GM10266 (cell line): ENCODE results near the gene OASL.
"Not testable (repeated sequence)": the region's sequence is repeated elsewhere in the genome, so short reads cannot be mapped to it uniquely, and the experiment has no call there.

Source experiments
- DNase-seq: peaks from one replicate; pipeline ENCODE4 v3.0.0; 2012; ENCODE audit errors: extremely low spot score
- TF ChIP-seq, protein P1 (sequence below): IDR thresholded peaks from 2 replicates; pipeline ENCODE4 v1.5.1; 2012; ENCODE audit warnings: mild to moderate bottlenecking, low read depth; ENCODE audit not compliant: control insufficient read depth, insufficient read depth; ENCODE audit errors: missing control alignments

Gene OASL

DNA sequence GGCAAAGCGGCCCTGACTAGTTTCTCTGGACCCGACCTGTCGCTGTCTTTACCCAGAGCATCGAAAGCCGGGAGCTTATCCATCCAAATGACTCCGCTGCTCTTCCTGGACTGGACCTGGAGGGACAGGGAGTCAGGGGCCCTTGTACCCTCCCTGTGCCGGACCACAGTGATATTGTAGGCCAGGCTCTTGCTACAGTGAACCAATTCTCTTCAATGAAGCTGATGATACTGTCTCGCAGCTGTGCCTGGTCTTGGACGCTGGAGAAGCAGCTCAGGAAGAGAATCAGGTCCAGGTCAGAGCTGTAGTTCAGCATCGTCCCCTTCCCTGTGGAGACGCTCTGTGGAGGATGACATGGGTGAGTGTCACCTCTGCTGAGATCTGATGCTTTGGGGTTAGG is 14.7 kb upstream of the OASL start:
- TF ChIP-seq, protein P1, sequence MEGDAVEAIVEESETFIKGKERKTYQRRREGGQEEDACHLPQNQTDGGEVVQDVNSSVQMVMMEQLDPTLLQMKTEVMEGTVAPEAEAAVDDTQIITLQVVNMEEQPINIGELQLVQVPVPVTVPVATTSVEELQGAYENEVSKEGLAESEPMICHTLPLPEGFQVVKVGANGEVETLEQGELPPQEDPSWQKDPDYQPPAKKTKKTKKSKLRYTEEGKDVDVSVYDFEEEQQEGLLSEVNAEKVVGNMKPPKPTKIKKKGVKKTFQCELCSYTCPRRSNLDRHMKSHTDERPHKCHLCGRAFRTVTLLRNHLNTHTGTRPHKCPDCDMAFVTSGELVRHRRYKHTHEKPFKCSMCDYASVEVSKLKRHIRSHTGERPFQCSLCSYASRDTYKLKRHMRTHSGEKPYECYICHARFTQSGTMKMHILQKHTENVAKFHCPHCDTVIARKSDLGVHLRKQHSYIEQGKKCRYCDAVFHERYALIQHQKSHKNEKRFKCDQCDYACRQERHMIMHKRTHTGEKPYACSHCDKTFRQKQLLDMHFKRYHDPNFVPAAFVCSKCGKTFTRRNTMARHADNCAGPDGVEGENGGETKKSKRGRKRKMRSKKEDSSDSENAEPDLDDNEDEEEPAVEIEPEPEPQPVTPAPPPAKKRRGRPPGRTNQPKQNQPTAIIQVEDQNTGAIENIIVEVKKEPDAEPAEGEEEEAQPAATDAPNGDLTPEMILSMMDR, result no peak
- no peak for DNase-seq

DNA sequence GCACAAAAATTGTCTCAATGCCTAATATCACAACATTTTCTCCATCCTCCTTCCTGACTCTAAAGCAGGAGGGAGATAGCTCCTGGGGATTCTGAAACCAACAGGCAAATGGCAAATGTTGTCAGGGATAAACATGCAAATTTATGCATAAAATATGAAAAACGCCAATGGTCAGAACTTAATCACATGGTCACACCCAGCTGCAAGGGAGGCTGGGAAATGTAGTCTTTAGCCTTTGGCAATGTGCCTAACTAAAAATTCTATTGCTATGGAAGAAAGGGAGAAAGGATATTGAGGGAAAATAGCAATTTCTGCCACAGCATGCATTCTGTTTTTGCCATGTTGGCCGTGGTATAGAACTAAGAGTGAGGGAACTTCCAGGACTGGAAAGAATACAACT is 11.7 kb upstream of the OASL start:
- no peak for DNase-seq
- TF ChIP-seq, protein P1, result no peak

DNA sequence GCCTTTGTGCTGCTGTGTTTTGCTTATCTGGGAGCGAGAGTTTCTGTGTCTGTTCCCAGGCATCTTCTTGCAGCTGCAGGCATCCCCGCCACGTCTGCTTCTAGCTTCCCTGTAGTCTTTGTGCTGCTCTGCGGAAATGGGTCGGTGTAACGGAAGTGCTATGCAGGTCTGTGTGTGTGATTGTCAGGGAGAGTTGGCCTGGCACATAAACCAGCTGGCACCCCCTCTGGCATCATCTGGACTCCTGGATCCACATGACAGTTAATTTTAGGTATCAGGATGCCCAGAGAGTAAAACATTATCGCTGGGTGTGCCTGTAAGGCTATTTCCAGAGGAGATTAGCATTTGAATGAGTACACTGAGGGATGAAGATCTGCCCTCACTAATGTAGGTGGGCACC is 9.4 kb upstream of the OASL start:
- no peak for DNase-seq
- TF ChIP-seq, protein P1, result no peak

DNA sequence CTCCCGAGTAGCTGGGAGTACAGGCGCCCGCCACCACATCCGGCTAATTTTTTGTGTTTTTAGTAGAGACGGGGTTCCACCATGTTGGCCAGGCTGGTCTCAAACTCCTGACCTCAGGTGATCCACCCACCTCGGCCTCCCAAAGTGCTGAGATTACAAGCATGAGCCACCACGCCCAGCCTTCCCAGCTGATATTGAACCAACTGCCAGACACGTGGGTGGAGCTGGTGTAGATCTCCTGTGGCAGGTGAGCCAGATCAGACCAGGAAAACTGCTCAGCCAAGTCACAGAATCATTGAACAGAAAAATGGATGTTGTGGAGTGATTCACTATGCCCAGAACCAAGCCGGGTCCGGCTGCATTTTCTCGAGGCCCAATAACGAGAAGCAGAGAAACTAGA is 8.4 kb upstream of the OASL start:
- not testable (repeated sequence) for DNase-seq

DNA sequence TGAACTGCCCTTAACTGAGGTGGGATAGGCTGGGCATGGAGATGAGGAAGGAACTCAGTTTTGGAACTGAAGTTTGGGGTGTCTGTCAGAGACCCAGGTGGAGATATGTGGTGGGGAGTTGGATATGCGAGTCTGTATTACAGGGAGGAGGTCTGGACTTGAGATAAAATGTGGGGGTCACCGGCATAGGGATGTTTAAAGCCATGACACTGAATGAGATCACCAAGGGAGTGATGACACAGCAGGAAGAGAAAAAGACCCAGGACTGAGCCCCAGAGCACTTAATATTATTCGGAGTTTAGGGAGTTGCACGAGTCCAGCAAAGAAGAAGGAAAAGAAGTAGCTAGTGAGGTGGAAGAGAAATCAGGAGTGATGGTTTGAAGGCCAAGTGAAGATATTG is 4.0 kb upstream of the OASL start:
- TF ChIP-seq, protein P1, result no peak
- DNase-seq, result no peak

DNA sequence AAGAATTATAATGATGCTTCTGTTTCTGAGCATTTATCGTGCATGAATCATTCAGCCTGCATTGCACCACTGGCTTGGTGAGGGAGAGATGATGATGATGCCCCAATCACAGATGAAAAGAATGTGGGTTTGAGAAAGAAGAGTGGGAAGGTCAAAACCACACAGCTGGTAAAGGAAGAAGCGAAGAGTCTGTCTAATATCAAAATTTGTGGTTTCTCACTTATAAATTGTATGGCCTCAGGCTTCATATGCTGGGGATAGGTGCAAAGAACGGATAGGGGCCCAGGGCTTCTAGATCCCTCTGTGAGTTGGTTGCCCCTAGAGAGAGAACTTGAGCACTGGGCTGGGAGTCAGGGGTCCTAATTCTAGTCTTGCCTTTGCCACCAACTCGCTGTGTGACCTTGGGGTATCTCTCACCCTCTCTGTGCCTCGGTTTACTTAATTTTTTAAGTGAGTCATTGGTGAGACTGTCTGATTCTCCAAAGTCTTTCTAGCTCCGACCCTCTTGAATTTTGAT is 2.2 kb downstream of the OASL start:
- no peak for DNase-seq
- TF ChIP-seq, protein P1, result no peak

DNA sequence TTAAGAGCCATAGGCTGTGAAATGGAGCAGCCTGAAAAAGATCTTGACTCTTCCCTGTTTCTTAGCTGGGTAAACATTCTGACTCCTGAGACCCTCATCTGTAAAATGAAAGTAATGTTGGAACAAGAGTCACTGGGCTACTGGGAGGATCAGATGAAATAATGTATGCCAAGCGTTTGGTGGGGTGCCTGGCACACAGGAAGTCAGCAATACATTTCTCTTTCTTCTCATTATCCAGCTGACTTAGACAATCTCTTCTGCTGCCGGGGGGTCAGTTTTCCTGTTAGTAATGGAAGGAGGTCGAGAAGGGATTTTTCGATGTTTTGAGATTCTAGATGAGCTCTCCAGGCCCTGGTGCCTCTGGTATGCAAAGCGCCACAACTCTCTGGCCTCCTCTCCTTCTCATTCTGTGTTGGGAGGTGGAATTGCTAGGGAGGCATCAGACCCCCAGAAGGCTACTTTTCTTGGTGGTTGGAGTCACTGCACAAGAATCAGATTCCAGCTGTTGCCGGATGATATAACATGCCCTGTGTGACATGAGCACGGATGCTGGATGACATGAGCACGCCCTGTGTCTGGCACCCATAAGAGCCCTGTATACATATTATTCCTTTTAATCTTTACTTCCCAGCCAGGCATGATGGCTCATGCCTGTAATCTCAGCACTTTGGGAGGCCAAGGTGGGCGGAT is 4.3 kb downstream of the OASL start:
- DNase-seq, result no peak
- TF ChIP-seq, protein P1, result no peak

DNA sequence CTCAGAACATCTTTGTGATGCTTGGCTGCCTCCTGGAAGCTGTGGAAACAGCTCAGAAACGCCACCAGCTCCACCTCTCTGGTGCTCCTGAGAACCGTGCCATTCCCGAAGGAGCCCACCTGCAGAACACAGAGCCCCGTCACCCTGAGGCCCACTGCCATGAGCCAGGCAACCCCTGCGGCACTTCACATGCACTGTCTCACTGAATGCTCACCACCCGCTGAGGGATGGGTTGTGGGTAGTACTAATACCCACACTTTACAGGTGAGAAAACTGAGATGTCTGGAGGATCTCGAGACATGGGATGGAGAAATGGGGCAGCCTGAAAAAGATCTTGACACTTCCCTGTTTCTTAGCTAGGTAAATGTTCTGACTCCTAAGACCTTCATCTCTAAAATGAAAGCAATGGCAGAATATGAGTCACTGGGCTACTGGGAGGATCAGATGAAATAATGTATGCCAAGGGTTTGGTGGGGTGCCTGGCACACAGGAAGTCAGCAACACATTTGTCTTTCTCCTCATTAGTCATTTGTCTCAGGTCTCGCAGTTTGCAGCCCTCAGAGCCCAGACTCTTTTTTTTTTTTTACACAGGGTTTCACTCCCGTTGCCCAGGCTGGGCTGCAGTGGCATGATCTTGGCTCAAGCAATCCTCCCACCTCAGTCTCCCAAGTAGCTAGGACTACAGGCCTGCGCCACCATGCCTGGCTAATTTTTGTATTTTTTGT is 5.3 kb downstream of the OASL start:
- no peak for DNase-seq
- TF ChIP-seq, protein P1, result no peak
